ENCODE data around the gene ANKRA2.

GRCh38 chr5:73529081-73529480 is 36.4 kb downstream of the ANKRA2 start:
- TF ChIP-seq REST (IDR thresholded peaks at IDR 0.05; ENCODE audit: low read depth) (no peak), CEBPB (IDR thresholded peaks at IDR 0.05) (no peak), CREB1 (IDR thresholded peaks at IDR 0.05; ENCODE audit: low read depth) (no peak), EGR1 (IDR thresholded peaks at IDR 0.05) (no peak), EP300 (IDR thresholded peaks at IDR 0.05; ENCODE audit: borderline replicate concordance) (no peak), RAD21 (IDR thresholded peaks at IDR 0.05; ENCODE audit: low read depth) (no peak), TAF1 (IDR thresholded peaks at IDR 0.05; ENCODE audit: low read depth) (no peak), MAX (IDR thresholded peaks at IDR 0.05) (no peak), USF1 (IDR thresholded peaks at IDR 0.05) (no peak), YY1 (IDR thresholded peaks at IDR 0.05; ENCODE audit: low read depth) (no peak), TCF12 (IDR thresholded peaks at IDR 0.05; ENCODE audit: low read depth) (no peak), FOXM1 (IDR thresholded peaks at IDR 0.05; ENCODE audit: borderline replicate concordance, low read depth) (no peak), NFIC (IDR thresholded peaks at IDR 0.05) (no peak)

All from Ishikawa (cell line).